ENCODE results near the gene DUSP11. TPM values are rescaled to one million over a fixed set of nuclear protein-coding genes. Genes with fewer than 3 reads are reported as not detected.
"Not testable (repeated sequence)": the region's sequence is repeated elsewhere in the genome, so short reads cannot be mapped to it uniquely, and the experiment has no call there.

The DUSP11 gene
- total and polyA plus RNA-seq, 5 donors = 13.0 to 16.2 (median 14.7) TPM

GRCh38 chr2:73746015-73746876, 33.7 kb downstream of the DUSP11 start:
- DNase-seq (no peak), ATAC-seq (peak in 1 of 2 donors; percentile 47)
- Histone ChIP-seq H3K9me3 (ENCODE audit: control insufficient read depth, low read length) (no peaks in the 10 kb centered on the region), H3K4me3 (ENCODE audit: low read length) (no peak overlapping the region), H3K4me1 (ENCODE audit: control insufficient read depth, insufficient read depth, low read length) (no peaks in the 10 kb centered on the region), H3K27ac (ENCODE audit: low read length) (no peak overlapping the region), H3K27me3 (ENCODE audit: control insufficient read depth, insufficient read depth) (no peaks in the 10 kb centered on the region)
- intact Hi-C loops (cut with DNase I) = no loop called here
- 88% methylated on average over 11 of the region's 11 CpGs for WGBS

- 89% methylated on average over 2 of the region's 2 CpGs for WGBS
- ATAC-seq (no peak), DNase-seq (no peak)
- intact Hi-C loops (cut with DNase I) = no loop called here
- no peaks in the 10 kb centered on the region for H3K27me3 ChIP-seq (ENCODE audit: control insufficient read depth, insufficient read depth)
- no peaks in the 10 kb centered on the region for H3K9me3 ChIP-seq (ENCODE audit: control insufficient read depth, low read length)
- H3K4me1 ChIP-seq (ENCODE audit: control insufficient read depth, insufficient read depth, low read length) = no peaks in the 10 kb centered on the region
- H3K4me3 ChIP-seq (ENCODE audit: low read length) = no peak overlapping the region
- no peak overlapping the region for H3K27ac ChIP-seq (ENCODE audit: low read length)
These were observed 39.1 kb downstream of the DUSP11 start for GRCh38 chr2:73740767-73741166.

GRCh38 chr2:73739101-73739500, 40.8 kb downstream of the DUSP11 start:
- Histone ChIP-seq H3K27me3 (ENCODE audit: control insufficient read depth, insufficient read depth) (no peaks in the 10 kb centered on the region), H3K27ac (ENCODE audit: low read length) (no peak overlapping the region), H3K4me1 (ENCODE audit: control insufficient read depth, insufficient read depth, low read length) (no peaks in the 10 kb centered on the region), H3K9me3 (ENCODE audit: control insufficient read depth, low read length) (no peaks in the 10 kb centered on the region), H3K4me3 (ENCODE audit: low read length) (no peak overlapping the region)
- 95% methylated on average over 3 of the region's 3 CpGs for WGBS
- DNase-seq (no peak), ATAC-seq (no peak)
- intact Hi-C loops (cut with DNase I) = no loop called here

- DNase-seq (peak; percentile 97 to 98 (median 98)), ATAC-seq (peak; percentile 99 to 100)
- H3K27ac ChIP-seq (ENCODE audit: low read length) = peak within 1 kb of the TSS; percentile 78
- H3K4me3 ChIP-seq (ENCODE audit: low read length) = peak within 1 kb of the TSS; percentile 93
- no peaks in the 10 kb centered on the region for H3K27me3 ChIP-seq (ENCODE audit: control insufficient read depth, insufficient read depth)
- intact Hi-C loops (cut with DNase I) = no loop called here
- no peaks in the 10 kb centered on the region for H3K4me1 ChIP-seq (ENCODE audit: control insufficient read depth, insufficient read depth, low read length)
- no peaks in the 10 kb centered on the region for H3K9me3 ChIP-seq (ENCODE audit: control insufficient read depth, low read length)
- WGBS = 1% methylated on average over 49 of the region's 49 CpGs
These were observed 42.8 kb downstream of the DUSP11 start, which contains the start of gene TPRKB for GRCh38 chr2:73736855-73737779. TSS of gene TPRKB (minus strand) at chr2:73737345. CDS start at chr2:73734569, 2,776 bp downstream.

GRCh38 chr2:73736378-73736777, 43.5 kb downstream of the DUSP11 start:
- H3K27me3 ChIP-seq (ENCODE audit: control insufficient read depth, insufficient read depth) = no peaks in the 10 kb centered on the region
- H3K4me3 ChIP-seq (ENCODE audit: low read length) = peak overlapping the region; percentile 93
- no peak for DNase-seq
- WGBS = 8% methylated on average over 8 of the region's 8 CpGs
- peak overlapping the region; percentile 68 for H3K27ac ChIP-seq (ENCODE audit: low read length)
- no peaks in the 10 kb centered on the region for H3K9me3 ChIP-seq (ENCODE audit: control insufficient read depth, low read length)
- no peaks in the 10 kb centered on the region for H3K4me1 ChIP-seq (ENCODE audit: control insufficient read depth, insufficient read depth, low read length)
- intact Hi-C loops (cut with DNase I) = no loop called here
- ATAC-seq = no peak

- Histone ChIP-seq H3K27ac (ENCODE audit: low read length) (peak overlapping the region; percentile 21), H3K9me3 (ENCODE audit: control insufficient read depth, low read length) (no peaks in the 10 kb centered on the region), H3K4me1 (ENCODE audit: control insufficient read depth, insufficient read depth, low read length) (no peaks in the 10 kb centered on the region), H3K4me3 (ENCODE audit: low read length) (no peak overlapping the region), H3K27me3 (ENCODE audit: control insufficient read depth, insufficient read depth) (no peaks in the 10 kb centered on the region)
- intact Hi-C loops (cut with DNase I) = no loop called here
- DNase-seq (peak in 1 of 3 donors; percentile 61), ATAC-seq (peak; percentile 41 to 90)
- 66% methylated on average over 4 of the region's 4 CpGs for WGBS
These were observed 49.1 kb downstream of the DUSP11 start for GRCh38 chr2:73730810-73731209.

GRCh38 chr2:73728711-73729110, 51.2 kb downstream of the DUSP11 start:
- WGBS = 65% methylated on average over 4 of the region's 4 CpGs
- no peak for ATAC-seq

GRCh38 chr2:73728043-73728442, 51.9 kb downstream of the DUSP11 start:
- no peak for DNase-seq
- intact Hi-C loops (cut with DNase I) = no loop called here
- Histone ChIP-seq H3K27me3 (ENCODE audit: control insufficient read depth, insufficient read depth) (no peaks in the 10 kb centered on the region), H3K4me3 (ENCODE audit: low read length) (no peak overlapping the region), H3K4me1 (ENCODE audit: control insufficient read depth, insufficient read depth, low read length) (no peaks in the 10 kb centered on the region), H3K27ac (ENCODE audit: low read length) (no peak overlapping the region), H3K9me3 (ENCODE audit: control insufficient read depth, low read length) (no peaks in the 10 kb centered on the region)
- no peak for ATAC-seq
- WGBS = 68% methylated on average over 3 of the region's 3 CpGs

More at GRCh38 chr2:73728711-73729110, 51.2 kb downstream of the DUSP11 start:
- Histone ChIP-seq H3K9me3 (ENCODE audit: control insufficient read depth, low read length) (no peaks in the 10 kb centered on the region), H3K4me1 (ENCODE audit: control insufficient read depth, insufficient read depth, low read length) (no peaks in the 10 kb centered on the region), H3K27me3 (ENCODE audit: control insufficient read depth, insufficient read depth) (no peaks in the 10 kb centered on the region), H3K27ac (ENCODE audit: low read length) (no peak overlapping the region), H3K4me3 (ENCODE audit: low read length) (no peak overlapping the region)
- DNase-seq = no peak
- intact Hi-C loops (cut with DNase I) = no loop called here

- DNase-seq; H3K4me1 ChIP-seq (ENCODE audit: control insufficient read depth, insufficient read depth, low read length); H3K4me3 ChIP-seq (ENCODE audit: low read length); intact Hi-C loops (cut with DNase I); H3K27me3 ChIP-seq (ENCODE audit: control insufficient read depth, insufficient read depth); H3K27ac ChIP-seq (ENCODE audit: low read length); ATAC-seq; H3K9me3 ChIP-seq (ENCODE audit: control insufficient read depth, low read length): not testable (repeated sequence)
- WGBS = 100% methylated on average over 1 of the region's 1 CpG
These were observed 53.2 kb downstream of the DUSP11 start for GRCh38 chr2:73726657-73727056.

- ATAC-seq = no peak
- WGBS = 77% methylated on average over 11 of the region's 11 CpGs
- no peaks in the 10 kb centered on the region for H3K9me3 ChIP-seq (ENCODE audit: control insufficient read depth, low read length)
- DNase-seq = no peak
- no peak overlapping the region for H3K4me3 ChIP-seq (ENCODE audit: low read length)
- H3K27me3 ChIP-seq (ENCODE audit: control insufficient read depth, insufficient read depth) = no peaks in the 10 kb centered on the region
- no peaks in the 10 kb centered on the region for H3K4me1 ChIP-seq (ENCODE audit: control insufficient read depth, insufficient read depth, low read length)
- H3K27ac ChIP-seq (ENCODE audit: low read length) = no peak overlapping the region
- intact Hi-C loops (cut with DNase I) = no loop called here
These were observed 60.9 kb downstream of the DUSP11 start for GRCh38 chr2:73718851-73719621.

All from right cardiac atrium (tissue), 5 donors.